VCaP (cell line): ENCODE data around the gene SMARCC2.

Experiments
- H3K27ac ChIP-seq: fragments of 450-650 bp; 2 replicates; pipeline ENCODE4 v1.5.1; 2017
- CTCF ChIP-seq: fragments of 450-650 bp; conservative IDR thresholded peaks from 2 replicates; pipeline ENCODE4 v1.5.1; 2017; ENCODE audit warnings: mild to moderate bottlenecking, moderate library complexity

The SMARCC2 gene

GRCh38 chr12:56161690-56162351, 27.5 kb downstream of the SMARCC2 start:
- no peak for TF ChIP-seq CTCF
- H3K27ac ChIP-seq: peak overlapping the region; percentile 94; the same call in 1 of the 2 replicates

- peak overlapping the region; percentile 94; the same call in 1 of the 2 replicates for H3K27ac ChIP-seq
- TF ChIP-seq CTCF: no peak
Observed at GRCh38 chr12:56160894-56161689, 28.2 kb downstream of the SMARCC2 start.

GRCh38 chr12:56160193-56160763, 29.0 kb downstream of the SMARCC2 start:
- no peak for TF ChIP-seq CTCF
- peak overlapping the region; percentile 94 for H3K27ac ChIP-seq

GRCh38 chr12:56159482-56160192, 29.6 kb downstream of the SMARCC2 start:
- H3K27ac ChIP-seq: peak overlapping the region; percentile 94
- TF ChIP-seq CTCF: no peak

GRCh38 chr12:56158926-56159461, 30.3 kb downstream of the SMARCC2 start:
- TF ChIP-seq CTCF: no peak
- peak overlapping the region; percentile 94 for H3K27ac ChIP-seq

- peak within 1 kb of the TSS; percentile 94 for H3K27ac ChIP-seq
- no peak; the same call in 1 of the 2 replicates for TF ChIP-seq CTCF
Observed at GRCh38 chr12:56158029-56158925, 31.0 kb downstream of the SMARCC2 start, which contains the start of gene MYL6. MYL6 (plus strand) TSS chr12:56158359; CDS start chr12:56158402, 43 bp downstream.
